HepG2 (cell line): ENCODE data around the gene CFAP97.

ENCODE experiments used
- ETV6 ChIP-seq: sonication (generic); formaldehyde crosslinking; conservative IDR thresholded peaks from 2 replicates; pipeline ENCODE4 v1.4.0; 2020; ENCODE audit warnings: missing genetic modification reagents
- POLR2A ChIP-seq, 2 experiments: IDR thresholded peaks; 2 replicates each; pipeline ENCODE4 v1.6.1; 2011; ENCODE audit warnings: low read depth in 2 of 2, low read length in 2 of 2, mild to moderate bottlenecking in 1 of 2, moderate library complexity in 1 of 2; ENCODE audit not compliant: insufficient read depth in 1 of 2
- TF ChIP-seq, protein P1 (sequence below): sonication (generic); formaldehyde crosslinking; IDR thresholded peaks from 2 replicates; pipeline ENCODE4 v1.5.0; 2020; ENCODE audit warnings: mild to moderate bottlenecking, missing genetic modification reagents, moderate library complexity

DNA sequence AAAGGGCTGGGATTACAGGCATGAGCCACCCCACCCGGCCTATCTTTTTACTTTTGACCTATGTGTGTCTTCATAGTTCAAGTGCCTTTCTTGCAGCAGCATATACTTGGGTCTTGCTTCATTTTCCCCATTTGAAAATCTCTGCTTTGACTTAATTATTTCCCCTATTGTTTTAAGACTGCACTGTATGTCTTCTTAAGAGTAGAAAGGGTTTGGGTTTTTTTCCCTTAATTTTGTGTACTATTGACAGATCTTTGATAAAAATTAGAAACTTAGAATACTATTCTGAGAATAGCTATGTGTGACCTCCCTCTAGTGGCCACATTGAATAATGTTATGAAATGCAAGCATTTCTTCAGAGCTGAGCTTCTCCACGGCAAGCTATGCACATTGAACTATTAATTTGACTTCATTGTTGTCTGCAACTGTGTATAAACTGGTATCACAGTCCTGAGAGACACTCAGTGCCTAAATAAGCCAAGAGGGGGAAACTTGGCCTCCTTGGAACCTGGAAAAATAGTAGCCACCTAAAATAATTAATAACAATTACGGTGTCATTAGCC is 69.4 kb downstream of the CFAP97 start:
- TF ChIP-seq, protein P1, sequence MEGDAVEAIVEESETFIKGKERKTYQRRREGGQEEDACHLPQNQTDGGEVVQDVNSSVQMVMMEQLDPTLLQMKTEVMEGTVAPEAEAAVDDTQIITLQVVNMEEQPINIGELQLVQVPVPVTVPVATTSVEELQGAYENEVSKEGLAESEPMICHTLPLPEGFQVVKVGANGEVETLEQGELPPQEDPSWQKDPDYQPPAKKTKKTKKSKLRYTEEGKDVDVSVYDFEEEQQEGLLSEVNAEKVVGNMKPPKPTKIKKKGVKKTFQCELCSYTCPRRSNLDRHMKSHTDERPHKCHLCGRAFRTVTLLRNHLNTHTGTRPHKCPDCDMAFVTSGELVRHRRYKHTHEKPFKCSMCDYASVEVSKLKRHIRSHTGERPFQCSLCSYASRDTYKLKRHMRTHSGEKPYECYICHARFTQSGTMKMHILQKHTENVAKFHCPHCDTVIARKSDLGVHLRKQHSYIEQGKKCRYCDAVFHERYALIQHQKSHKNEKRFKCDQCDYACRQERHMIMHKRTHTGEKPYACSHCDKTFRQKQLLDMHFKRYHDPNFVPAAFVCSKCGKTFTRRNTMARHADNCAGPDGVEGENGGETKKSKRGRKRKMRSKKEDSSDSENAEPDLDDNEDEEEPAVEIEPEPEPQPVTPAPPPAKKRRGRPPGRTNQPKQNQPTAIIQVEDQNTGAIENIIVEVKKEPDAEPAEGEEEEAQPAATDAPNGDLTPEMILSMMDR (CRISPR knock-in tag) = peak; percentile 69
- TF ChIP-seq ETV6 = no peak
- TF ChIP-seq POLR2A (IDR thresholded peaks at IDR 0.05; ENCODE audit: insufficient read depth in 1 of 2, low read depth in 2 of 2, low read length in 2 of 2) = no peak
